ENCODE results near the gene CFAP99. TPM values are rescaled to one million over a fixed set of nuclear protein-coding genes. Genes with fewer than 3 reads are reported as not detected.

The CFAP99 gene
- total and polyA plus RNA-seq, 2 of the 4 experiments (the other 2 are of a cell fraction), result not detected

GRCh38 chr4:2375427-2375826, 43.3 kb upstream of the CFAP99 start:
- no peak for ATAC-seq (ENCODE audit: low read depth)

More at GRCh38 chr4:2375427-2375826, 43.3 kb upstream of the CFAP99 start:
- Histone ChIP-seq H3K14ac (replicated peaks; ENCODE audit: low read depth, low read length) (no peak overlapping the region), H3K27ac (ENCODE audit: insufficient read depth, low read length) (no peak overlapping the region), H3K4ac (ENCODE audit: low read depth, low read length) (no peak overlapping the region), H4K5ac (ENCODE audit: low read depth, low read length) (no peak overlapping the region), H2BK20ac (ENCODE audit: low read depth, low read length) (no peak overlapping the region), H3K4me2 (ENCODE audit: low read depth, low read length) (no peak overlapping the region), H4K8ac (ENCODE audit: low read depth in 2 of 2, low read length in 2 of 2) (no peak overlapping the region), H3K4me1 (ENCODE audit: control insufficient read depth, insufficient read depth, low read length) (no peaks in the 10 kb centered on the region), H3K56ac (ENCODE audit: extremely low read depth, insufficient read depth, low read length) (no peak overlapping the region), H4K91ac (ENCODE audit: insufficient read depth, low read depth, low read length) (no peak overlapping the region), H3K9me3 (ENCODE audit: control insufficient read depth, insufficient read depth, low read length) (no peaks in the 10 kb centered on the region), H2AK9ac (replicated peaks; ENCODE audit: low read depth, low read length, poor library complexity) (no peak overlapping the region), H2AFZ (replicated peaks; ENCODE audit: low read length, poor library complexity) (peak overlapping the region; percentile 26), H3K27me3 (ENCODE audit: control insufficient read depth, insufficient read depth, low read length) (peaks cover 35% of the 10 kb centered on the region), H3K79me1 (ENCODE audit: low read depth in 1 of 2, low read length in 2 of 2) (no peaks in the 10 kb centered on the region), H3K9ac (ENCODE audit: low read depth, low read length) (no peak overlapping the region), H2BK120ac (ENCODE audit: low read depth, low read length) (no peak overlapping the region), H3K36me3 (ENCODE audit: control insufficient read depth, insufficient read depth, low read length) (no peaks in the 10 kb centered on the region), H2BK15ac (ENCODE audit: low read depth, low read length) (no peak overlapping the region), H3K9me1 (ENCODE audit: insufficient read depth, low read length) (no peaks in the 10 kb centered on the region), H2AK5ac (ENCODE audit: low read depth, low read length) (no peak overlapping the region), H3K18ac (ENCODE audit: low read depth, low read length) (no peak overlapping the region), H3K4me3 (ENCODE audit: insufficient read depth, low read depth, low read length) (no peak overlapping the region), H2BK5ac (ENCODE audit: low read depth, low read length, poor library complexity, severe bottlenecking) (no peak overlapping the region), H3K23ac (ENCODE audit: low read depth, low read length) (no peak overlapping the region), H4K20me1 (ENCODE audit: insufficient read depth, low read length) (no peaks in the 10 kb centered on the region)
- intact Hi-C loops (cut with micrococcal nuclease), result no loop called here
- ChIA-PET POLR2A (ENCODE audit: unreplicated experiment) (no interaction called here), CTCF (no interaction called here)
- BruUV-seq (replicated peaks), result no TSS peak
- TF ChIP-seq NFE2L2 (IDR thresholded peaks at IDR 0.05; ENCODE audit: low read depth, low read length) (no peak), RCOR1 (IDR thresholded peaks at IDR 0.05; ENCODE audit: insufficient replicate concordance, low read length) (no peak), POLR2A (IDR thresholded peaks at IDR 0.05; ENCODE audit: low read depth, low read length) (no peak), MAZ (IDR thresholded peaks at IDR 0.05; ENCODE audit: borderline replicate concordance, low read depth, low read length) (no peak), BHLHE40 (IDR thresholded peaks at IDR 0.05; ENCODE audit: low read depth, low read length) (no peak), MXI1 (IDR thresholded peaks at IDR 0.05; ENCODE audit: borderline replicate concordance, low read depth, low read length) (no peak), FOS (IDR thresholded peaks at IDR 0.05; ENCODE audit: low read depth, low read length) (no peak), RAD21 (IDR thresholded peaks at IDR 0.05; ENCODE audit: low read length) (no peak), CTCF (conservative IDR thresholded peaks at IDR 0.05; ENCODE audit: low read depth, low read length) (no peak), ELK1 (IDR thresholded peaks at IDR 0.05; ENCODE audit: borderline replicate concordance, low read depth, low read length) (no peak), CEBPB (IDR thresholded peaks at IDR 0.05; ENCODE audit: low read depth, low read length) (no peak), USF2 (IDR thresholded peaks at IDR 0.05; ENCODE audit: low read depth, low read length) (no peak), CHD1 (IDR thresholded peaks at IDR 0.05; ENCODE audit: low read depth, low read length) (no peak), SMC3 (IDR thresholded peaks at IDR 0.05; ENCODE audit: low read depth, low read length) (no peak), RFX5 (IDR thresholded peaks at IDR 0.05; ENCODE audit: low read depth, low read length) (no peak), MAFK (IDR thresholded peaks at IDR 0.05; ENCODE audit: low read depth, low read length) (no peak)
- 70% methylated on average over 2 of the region's 10 CpGs; no CpG with 5 or more reads in 1 of the 2 experiments for WGBS, 2 experiments (ENCODE audit: extremely low coverage in 2 of 2, insufficient read length in 1 of 2)
- dilution Hi-C loops (cut with HindIII; ENCODE audit: low sequenced_read_pairs, unreplicated experiment), result no loop called here
- DNase-seq, result no peak
- in situ Hi-C loops (cut with MboI; ENCODE audit: low sequenced_read_pairs), result no loop called here

Measured in IMR-90 (cell line).